CD4-positive, alpha-beta T cell treated with Interferon gamma for 1 hour (primary cell): ENCODE results near the gene SMAD6.

Source experiments
- DNase-seq: peaks from one replicate; pipeline ENCODE4 v3.0.0-alpha.2; 2020

Gene SMAD6

DNA sequence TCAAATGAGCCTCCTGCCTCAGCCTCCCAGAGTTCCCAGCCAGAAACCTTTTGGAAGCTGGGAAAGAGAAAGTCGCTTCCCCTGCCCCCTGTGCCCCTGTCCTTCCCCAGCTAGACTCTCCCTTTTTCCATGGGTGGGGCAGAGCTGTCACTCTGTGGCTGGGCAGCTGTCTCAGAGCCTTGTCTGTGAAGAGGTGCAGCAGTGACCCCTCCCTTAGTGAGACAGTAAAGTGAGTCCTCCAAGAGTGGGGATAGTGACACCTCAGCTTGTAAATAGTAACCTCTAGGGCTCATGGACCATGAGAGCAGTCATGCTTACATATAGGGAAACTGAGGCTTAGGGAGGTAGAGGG, 76.3 kb downstream of the SMAD6 start:
- no peak for DNase-seq

DNA sequence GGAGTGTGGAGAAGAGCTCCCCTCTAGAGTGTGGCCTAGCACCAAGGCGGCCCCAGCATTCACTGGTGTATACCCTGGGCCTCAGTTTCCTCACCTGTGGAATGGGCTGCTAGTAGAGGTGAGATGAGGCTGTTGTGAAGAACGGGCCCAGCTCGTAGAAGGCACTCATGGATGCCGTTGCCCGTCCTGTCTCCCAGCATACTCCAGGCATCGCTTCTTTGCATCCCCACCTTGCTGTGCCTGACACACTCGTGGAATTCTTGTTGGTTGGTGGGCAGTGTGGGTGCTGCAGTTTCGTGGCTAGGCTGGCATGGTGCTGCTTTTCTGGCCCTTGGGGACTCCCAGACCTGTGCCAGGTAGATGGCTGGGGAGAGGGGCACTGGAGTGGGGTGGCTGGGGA, 76.7 kb downstream of the SMAD6 start:
- DNase-seq: no peak

DNA sequence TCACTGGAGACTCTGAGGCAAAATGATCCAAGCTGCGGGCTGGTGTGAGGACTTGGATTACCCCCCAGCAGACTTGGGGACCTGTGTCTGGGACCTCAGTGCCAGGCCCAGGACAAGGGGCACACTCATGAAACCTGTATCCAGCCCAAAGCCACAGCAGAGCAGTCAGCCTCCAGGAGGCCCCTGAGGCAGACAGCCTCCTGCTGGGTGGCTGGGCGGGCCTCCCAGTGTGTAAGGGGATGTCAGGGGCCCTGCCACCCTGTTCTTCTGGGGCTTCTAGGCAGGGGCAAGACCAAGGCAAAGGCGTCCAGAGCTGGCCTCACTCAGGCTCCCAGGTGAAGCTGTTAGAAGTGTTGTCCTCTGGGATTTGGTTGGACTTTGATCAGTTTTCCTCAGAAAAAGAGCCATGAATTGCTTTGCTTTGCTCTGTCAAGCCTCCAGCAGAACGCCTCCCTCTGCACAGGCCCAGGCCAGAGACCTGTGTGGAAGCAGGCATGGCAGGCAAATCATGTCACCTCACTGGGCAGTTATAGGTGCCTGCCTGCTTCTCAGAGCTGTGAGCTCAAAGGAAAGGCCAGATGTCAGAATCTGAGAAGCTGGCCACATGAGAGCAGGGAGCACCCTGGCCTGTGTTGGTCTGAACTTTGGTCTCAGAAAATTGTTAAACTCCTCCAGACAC, 77.4 kb downstream of the SMAD6 start:
- no peak for DNase-seq

DNA sequence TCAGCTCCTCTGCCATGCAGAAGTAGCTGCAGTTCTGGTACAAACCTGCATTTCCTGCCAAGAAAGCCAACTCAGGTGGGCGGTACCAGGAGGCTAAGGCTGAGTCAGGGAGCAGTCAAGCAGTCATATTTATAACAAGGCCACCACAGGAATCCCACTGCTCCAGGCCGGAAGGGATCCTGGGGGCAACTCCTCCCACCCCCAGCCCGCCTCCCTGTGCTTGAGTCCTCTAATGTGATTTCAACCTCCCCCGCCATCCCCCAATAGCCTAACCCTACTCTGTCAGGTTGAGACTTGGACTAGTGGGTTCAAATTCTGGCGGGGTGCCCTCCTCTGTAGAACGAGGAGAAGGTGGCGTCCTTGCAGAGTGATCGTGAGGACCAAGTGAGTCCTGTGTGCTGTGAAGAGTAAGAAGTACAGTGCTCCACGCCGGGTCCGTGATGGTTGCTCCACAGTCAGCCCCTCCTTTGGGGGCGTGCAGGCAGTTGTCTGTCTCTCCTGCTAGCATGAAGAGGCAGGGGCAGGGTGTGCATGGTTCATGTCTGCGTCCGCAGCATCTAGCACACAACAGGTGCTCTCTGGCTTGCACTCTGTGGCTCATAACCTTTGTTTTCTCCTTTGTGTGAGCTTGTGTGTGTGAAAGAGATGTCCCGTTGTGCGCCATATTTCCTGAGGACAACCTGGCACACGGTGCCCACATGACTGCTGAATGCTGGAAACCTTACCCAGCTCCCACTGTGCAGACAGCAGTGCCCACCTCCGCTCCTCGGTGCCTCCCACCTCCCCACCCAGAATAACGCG, 78.3 kb downstream of the SMAD6 start:
- DNase-seq: no peak

DNA sequence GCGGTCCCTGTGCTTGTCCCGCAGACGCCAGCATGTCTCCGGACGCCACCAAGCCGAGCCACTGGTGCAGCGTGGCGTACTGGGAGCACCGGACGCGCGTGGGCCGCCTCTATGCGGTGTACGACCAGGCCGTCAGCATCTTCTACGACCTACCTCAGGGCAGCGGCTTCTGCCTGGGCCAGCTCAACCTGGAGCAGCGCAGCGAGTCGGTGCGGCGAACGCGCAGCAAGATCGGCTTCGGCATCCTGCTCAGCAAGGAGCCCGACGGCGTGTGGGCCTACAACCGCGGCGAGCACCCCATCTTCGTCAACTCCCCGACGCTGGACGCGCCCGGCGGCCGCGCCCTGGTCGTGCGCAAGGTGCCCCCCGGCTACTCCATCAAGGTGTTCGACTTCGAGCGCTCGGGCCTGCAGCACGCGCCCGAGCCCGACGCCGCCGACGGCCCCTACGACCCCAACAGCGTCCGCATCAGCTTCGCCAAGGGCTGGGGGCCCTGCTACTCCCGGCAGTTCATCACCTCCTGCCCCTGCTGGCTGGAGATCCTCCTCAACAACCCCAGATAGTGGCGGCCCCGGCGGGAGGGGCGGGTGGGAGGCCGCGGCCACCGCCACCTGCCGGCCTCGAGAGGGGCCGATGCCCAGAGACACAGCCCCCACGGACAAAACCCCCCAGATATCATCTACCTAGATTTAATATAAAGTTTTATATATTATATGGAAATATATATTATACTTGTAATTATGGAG, 79.1 kb downstream of the SMAD6 start:
- DNase-seq: no peak

DNA sequence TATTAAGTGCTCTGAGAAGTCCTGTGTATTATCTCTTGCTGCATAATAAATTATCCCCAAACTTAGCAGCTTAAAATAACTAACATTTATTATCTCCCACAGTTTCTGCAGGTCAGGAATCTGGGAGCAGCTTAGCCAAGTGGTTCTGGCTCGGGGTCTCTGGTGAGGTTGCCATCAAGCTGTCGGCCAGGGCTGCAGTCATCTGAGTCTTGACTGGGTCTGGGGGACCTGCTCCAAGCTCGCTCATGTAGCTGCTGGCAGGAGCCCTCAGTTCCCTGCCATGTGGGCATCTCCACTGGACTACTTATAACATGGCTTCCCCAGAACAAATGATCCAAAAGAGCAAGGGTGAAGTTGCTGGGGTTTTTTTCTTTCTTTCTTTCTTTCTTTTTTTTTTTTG, 80.7 kb downstream of the SMAD6 start:
- no peak for DNase-seq

DNA sequence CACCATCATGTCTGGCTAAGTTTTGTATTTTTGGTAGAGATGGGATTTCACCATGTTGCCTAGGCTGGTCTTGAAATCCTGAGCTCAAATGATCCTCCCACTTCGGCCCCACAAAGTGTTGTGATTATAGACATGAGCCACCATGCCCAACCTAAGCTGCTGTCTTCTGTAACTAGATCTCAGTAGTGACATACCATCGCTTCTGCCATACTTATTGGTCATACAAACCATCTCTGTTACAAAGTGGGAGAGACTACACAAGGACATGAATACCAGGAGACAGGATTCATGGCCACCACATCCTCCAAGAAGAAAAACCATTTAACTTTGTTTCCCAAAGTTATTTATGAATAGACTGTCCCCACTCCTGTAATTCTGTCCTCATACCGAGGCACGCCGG, 81.3 kb downstream of the SMAD6 start:
- DNase-seq: no peak

DNA sequence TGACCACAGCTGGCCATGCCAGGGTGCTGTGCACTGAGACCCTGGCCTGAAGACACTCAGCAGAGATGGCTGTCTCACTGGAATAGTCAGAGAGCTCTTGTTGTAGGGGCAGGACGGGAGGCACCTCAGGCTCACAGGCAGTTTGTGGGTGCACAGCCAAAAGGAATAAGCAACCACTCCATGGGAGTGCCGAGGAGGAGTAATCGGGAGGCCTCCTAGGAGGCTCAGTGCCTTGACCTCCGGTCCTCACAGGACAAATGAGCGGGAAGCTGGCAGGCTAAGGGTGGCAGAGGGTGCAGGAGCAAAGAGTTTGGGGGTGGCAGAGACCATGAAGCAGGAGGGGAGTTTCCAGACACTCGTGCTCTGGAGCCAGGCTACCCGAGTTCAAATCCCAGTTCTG, 81.7 kb downstream of the SMAD6 start:
- no peak for DNase-seq

DNA sequence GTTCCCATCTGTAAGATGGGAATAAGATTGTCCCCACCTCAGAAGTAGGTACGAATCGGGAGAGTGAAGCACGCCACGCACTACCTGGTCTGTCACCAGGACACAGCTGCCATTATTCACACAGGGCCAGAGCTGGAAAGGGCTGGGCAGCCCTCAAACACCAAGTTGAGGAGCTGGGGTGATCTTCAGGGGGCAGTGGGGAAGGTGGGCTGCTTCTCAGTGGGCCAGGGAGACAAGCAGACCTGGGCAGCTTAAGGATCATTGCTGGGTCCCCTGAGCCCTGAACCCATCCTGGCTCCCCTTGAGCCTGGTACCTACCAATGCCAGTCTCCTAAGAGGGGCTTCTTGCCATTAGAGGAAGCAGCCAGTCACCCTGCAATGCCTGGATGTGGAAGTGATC, 82.1 kb downstream of the SMAD6 start:
- no peak for DNase-seq

DNA sequence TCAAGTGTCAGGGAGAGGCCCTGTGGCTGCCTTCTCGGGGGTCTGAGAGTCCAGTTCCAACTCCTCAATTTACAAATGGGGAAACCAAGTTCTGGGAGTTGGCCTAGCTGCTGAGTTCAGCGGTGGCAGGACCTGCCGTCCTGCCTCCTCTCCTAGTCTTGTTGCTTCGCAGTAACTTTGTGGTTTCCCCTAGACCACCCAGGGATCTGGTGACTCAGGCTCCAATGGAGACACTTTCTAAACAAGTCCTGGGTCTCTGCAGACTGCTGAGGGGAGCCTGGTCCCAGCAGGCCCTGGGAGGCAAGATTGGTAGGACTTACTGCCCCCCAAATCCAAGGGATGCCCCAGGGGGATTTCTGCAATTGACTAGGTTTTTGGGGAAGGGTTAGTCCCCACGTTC, 83.6 kb downstream of the SMAD6 start:
- no peak for DNase-seq

DNA sequence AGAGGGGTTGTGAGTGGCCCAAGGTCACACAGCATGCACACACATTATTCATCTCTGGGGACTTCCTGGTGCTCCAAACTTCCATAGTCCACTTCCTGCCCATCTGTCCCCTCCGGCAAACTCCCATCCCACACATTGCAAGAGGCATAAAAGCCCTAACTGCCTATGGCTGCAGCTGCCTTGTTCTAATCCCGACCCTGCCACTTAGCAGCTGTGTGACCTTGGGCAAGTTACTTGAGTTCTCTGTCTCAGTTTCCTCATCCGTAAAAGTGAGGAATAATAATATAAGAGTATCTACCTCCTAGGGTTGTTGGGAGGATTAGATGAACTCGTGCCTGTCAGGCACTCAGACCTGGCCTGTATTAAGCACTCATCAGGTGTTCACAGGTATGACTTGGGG, 84.2 kb downstream of the SMAD6 start:
- no peak for DNase-seq

DNA sequence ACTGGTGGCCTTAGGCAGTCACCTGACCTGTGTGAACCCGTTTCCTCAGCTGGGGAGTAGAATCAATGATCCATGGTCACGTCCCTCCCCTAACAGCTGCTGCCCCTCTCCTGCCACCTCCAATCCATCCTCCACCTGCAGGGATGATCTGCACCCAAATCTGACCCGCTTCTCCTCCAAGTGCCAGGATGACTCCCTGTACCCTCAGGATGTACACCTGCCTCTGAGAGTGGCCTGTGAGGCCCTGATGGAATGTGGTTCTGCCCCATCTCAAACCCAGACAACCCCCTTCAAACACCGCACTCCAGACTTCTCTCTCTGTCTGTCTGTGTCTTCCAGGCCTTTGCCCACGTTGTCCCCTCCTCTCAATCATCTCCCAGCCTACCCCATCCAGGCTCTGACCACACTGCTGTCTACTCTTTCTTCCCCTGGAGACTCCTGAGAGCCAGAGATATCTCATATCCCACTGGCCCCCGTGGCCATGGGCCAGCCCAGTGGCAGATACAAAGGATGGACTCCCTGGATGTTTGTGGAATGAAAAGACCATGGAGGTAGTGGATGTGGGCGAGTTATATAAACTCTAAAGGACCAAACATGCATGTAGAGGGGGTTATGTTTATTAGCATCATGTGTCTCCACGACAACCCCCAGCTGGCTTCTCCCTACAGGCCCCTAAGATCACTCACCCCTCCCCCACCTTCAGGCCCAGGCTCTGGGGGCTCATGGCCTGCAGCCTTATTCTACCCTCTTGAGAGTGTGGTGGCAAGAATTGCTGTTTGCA, 84.9 kb downstream of the SMAD6 start:
- no peak for DNase-seq

DNA sequence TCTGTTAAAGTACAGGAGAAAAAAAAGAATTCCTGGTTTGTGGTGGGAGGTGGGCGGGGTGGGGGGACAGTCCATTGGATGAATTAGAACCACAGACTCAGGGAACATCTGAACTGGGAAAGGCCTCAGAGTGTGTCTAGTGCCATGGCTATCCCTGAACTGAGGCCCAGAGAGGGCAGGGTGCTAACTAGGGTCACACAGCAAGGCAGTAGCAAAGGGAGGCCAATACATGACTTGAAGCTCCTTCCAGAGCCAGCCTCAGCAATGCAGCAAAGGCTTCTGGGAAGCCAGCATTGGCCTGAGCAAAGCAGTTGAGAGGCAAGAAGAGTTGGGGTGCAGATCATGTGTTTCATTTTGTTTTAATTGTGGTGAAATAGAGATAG, 85.4 kb downstream of the SMAD6 start:
- DNase-seq: no peak

DNA sequence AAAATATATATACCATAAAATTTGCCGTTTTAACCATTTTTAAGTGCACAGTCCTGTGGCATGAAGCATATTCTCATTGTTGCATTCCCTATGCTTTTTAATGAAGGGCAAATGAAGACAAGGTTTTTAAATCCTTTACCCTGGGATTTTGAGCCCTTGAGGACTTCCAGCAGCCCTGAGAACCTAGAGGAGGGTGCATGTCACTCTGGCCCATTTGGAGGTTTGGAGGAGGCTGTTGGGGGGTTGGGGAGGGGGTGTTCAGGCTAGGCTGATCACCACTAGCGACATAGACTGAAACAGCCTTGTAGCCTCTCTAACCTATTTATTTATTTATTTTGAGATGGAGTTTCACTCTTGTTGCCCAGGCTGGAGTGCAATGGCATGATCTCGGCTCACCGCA, 86.0 kb downstream of the SMAD6 start:
- no peak for DNase-seq

DNA sequence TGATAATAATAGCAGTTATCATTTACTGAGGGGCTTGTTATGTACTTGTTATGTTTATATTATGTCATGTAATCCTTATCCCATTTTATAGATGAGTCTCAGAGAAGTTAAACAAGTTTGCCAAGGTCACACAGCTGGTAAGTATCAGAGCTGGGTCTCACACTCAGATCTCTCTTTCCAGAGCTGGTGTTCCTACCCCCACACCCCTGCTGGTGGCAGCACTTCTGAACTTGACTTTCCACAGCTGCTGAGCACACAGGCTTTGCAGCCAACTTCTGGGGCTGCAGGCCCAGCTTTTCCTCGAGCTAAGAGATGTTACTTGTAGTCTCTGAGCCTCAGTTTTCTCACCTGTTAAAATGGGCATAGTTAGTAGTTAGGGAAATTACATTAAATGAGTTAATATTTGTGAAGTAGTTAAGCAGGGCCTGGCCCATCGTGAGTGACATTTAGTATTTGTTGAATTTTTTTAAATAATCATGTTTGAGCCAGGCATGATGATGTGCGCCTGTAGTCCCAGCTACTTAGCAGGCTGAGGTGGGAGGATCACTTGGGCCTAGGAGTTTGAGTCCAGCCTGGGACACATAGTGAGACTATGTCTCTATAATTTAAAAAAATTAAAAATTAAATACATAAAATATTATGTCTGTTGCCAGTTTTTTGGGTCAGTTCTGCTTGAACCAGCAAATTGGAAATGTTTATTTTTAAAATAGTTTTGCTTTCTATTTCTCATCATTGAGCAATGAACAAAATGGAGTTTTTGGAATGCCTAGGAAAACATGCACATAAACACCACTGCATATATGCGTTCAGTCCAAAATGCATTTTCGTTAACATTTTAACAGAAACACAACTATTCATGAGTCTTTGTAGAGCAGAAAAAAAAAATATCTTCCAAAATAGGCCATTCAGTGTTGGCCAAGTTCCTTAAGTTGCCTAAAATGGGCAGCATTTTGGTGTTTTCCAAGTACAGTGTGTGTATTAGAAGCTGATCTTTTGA, 87.3 kb downstream of the SMAD6 start:
- no peak for DNase-seq

DNA sequence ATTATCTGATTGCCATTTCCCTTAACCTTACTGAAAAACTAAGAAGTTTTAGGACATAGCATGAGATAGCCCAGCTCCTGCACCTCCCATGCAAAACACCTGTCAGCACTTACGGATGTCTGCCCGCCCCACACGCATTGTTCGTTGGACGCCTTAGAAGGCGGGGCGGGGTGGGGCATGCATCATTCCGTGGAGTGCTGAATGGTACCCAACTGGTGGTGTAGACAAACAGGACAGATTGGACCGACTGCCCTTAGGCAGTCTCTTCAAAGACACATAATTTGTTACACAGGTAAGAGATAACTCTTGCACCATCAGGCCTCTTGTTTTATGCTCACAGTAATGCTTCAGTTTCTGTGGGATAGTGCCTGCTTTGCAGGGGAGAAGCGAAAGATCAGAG, 93.8 kb downstream of the SMAD6 start:
- no peak for DNase-seq

DNA sequence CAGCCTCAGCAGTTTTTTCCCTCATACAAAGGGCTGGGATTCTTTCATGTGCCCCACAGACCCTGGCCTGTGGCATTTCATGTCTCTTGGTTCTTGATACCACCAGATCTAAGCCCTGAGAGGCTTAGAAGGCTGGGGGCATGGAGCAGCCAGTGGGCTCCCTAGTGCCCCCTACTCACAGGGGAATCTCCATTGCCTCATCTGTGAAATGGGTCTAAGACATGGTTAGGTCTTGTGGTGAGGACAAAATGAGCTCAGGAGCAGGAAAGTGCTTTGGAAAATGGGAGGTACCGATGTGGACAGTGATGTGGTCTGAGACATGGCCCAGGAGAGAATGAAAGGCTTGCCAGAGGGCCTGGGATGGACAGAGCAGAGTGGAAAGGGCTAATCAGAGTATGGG, 94.3 kb downstream of the SMAD6 start:
- DNase-seq: no peak

DNA sequence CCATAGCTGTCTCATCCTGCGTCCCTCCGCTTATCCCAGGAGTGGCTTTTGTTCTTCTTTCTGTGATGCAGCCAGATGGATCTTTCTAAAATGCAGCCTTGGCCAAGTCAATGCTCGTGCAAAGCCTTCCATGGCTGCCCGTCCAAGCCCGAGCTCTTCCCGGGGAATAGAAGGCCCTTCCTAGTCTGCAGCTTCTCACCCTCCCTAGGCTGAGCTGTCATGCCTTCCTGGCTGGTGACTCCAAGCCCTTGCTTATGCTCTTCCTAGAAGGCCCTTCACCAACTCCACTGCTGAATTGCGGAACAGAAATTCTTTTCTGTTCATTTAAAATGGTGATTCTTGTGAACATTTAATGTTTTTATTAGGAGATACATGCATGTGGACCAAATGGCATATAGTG, 95.9 kb downstream of the SMAD6 start:
- no peak for DNase-seq

DNA sequence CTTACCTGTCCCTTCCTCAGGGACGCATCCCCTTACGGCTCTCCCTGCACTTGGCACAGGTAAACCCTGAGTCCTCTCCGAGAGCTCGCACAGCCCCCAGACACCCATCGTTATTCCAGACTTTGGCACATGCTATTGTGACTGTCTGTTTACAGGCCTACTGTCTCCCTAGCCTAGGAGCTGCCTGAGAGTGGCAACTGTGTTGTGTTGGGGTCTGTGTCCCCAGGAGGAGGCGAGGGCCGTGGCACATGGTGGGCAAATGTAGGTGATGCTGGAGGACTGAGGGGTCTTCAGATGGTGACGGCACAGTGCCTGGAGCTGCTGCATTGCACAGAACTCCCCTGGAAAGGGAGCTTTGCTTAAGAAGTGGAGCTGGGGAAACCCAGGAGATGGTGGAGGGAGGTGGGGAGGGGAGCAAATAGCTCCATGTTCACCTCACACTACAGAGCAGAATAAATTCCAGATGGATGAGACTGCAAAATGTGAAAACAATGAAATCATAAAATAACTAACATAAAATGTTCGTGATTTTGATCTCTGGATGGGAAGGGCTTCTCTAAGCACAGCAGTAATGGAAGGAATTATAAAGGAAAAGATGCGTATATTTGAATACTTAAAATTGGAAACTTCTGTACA, 96.5 kb downstream of the SMAD6 start:
- DNase-seq: no peak

DNA sequence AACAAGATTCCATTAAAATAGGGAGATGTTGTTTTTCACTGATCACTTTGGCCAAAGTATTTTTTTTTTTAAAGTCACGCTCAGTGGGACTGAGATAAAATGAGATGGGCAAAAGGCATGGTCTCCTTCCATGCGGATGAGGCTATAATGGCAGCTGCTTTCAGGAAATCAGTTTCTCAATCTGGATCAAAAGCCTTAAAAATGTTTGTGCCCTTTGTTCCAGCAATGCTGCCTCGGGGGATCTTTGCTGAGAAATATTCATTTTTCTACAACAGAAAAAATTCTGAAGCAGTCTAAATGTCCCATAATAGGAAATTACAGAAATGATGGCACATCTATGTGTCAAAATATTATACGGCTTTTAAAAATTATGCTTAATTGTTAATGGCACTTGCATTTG, 97.2 kb downstream of the SMAD6 start:
- DNase-seq: no peak

DNA sequence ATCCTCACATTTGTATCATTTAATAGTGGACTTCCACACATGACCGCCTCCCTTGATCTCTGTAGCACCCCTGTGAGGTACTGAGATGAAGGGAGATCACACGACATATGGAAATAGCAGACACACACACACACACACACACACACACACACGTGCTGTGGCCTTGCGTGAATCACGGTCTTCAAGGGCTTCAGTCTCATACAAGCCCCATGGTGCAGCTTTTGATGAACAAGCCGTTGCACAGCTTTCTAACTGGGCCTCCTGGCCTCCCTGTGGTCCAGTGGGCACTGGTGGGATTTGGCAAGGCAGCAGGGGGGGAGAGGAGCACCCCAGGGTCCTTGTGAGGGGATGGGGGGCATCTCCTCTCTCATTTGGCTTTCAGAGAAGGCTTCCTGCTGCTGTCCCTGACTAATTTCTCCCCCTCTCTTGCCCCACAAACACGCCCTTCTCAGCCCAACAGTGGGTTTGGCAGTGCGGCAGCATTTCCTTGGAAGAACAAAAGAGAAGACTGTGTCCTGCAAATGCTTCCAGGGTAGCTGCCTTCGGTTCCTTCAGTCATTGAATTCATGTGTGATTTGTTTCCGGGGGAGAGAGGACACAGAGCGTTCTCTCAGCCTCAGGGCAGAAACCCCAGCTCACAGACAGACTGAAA, 98.7 kb downstream of the SMAD6 start:
- DNase-seq: no peak
